IMR-90 (cell line): ENCODE data around the gene CCDC122. TPM values are rescaled to one million over a fixed set of nuclear protein-coding genes. Genes with fewer than 3 reads are reported as not detected.
A peak's percentile ranks its signal among the peaks of the same experiment; 100 is the strongest.

Experiments
- ATAC-seq: fragments of 200-7000 bp; cut with Tn5 transposase; 2 replicates; pipeline ENCODE4 v1.9.1; 2020; ENCODE audit warnings: low read depth, mild to moderate bottlenecking, moderate library complexity
- BruUV-seq: library from RNA; stranded (reverse); fragments of 400-500 nt; replicated peaks from 2 replicates; lab custom pipeline; 2021; lab: Mats Ljungman, UMichigan
- CTCF ChIA-PET: fragments of 300-600 bp; formaldehyde crosslinking; extraction: SDS; loops from one replicate; lab custom pipeline; 2021; ENCODE audit warnings: antibody characterized with exemption; lab: Yijun Ruan, JAX
- POLR2A ChIA-PET: fragments of 300-600 bp; sonication (Branson Sonifier 250); formaldehyde crosslinking; loops from one replicate; lab custom pipeline; 2022; ENCODE audit warnings: antibody characterized with exemption; ENCODE audit not compliant: unreplicated experiment; lab: Charles Lee
- DNase-seq: peaks from one replicate; pipeline ENCODE4 v3.0.0; 2013
- H2AFZ ChIP-seq: replicated peaks from 2 replicates; pipeline ENCODE3; 2013; ENCODE audit warnings: low read length, mild to moderate bottlenecking; ENCODE audit not compliant: poor library complexity
- H2AK5ac ChIP-seq: 2 replicates; pipeline ENCODE4 v1.6.1; 2013; ENCODE audit warnings: low read depth, low read length, inconsistent platforms
- H2AK9ac ChIP-seq: replicated peaks from 2 replicates; pipeline ENCODE3; 2013; ENCODE audit warnings: mild to moderate bottlenecking, low read depth, low read length, moderate library complexity; ENCODE audit not compliant: poor library complexity
- H2BK120ac ChIP-seq: 2 replicates; pipeline ENCODE4 v1.6.1; 2013; ENCODE audit warnings: low read depth, low read length, inconsistent platforms
- H2BK15ac ChIP-seq: 3 replicates; pipeline ENCODE4 v1.6.1; 2013; ENCODE audit warnings: low read depth, low read length, inconsistent platforms
- H2BK20ac ChIP-seq: 2 replicates; pipeline ENCODE4 v1.6.1; 2013; ENCODE audit warnings: low read depth, mild to moderate bottlenecking, inconsistent platforms, low read length, moderate library complexity
- H2BK5ac ChIP-seq: 2 replicates; pipeline ENCODE4 v1.6.1; 2013; ENCODE audit warnings: mild to moderate bottlenecking, low read depth, low read length, inconsistent platforms; ENCODE audit not compliant: poor library complexity, severe bottlenecking
- H3K14ac ChIP-seq: replicated peaks from 2 replicates; pipeline ENCODE4 v1.6.1; 2013; ENCODE audit warnings: low read depth, low read length, inconsistent platforms
- H3K18ac ChIP-seq: 2 replicates; pipeline ENCODE4 v1.6.1; 2013; ENCODE audit warnings: low read depth, low read length, control low read depth
- H3K23ac ChIP-seq: 2 replicates; pipeline ENCODE4 v1.6.1; 2013; ENCODE audit warnings: low read depth, low read length, inconsistent platforms
- H3K27ac ChIP-seq: 2 replicates; pipeline ENCODE4 v1.5.1; 2013; ENCODE audit warnings: mild to moderate bottlenecking, control low read depth, low read length; ENCODE audit not compliant: insufficient read depth
- H3K27me3 ChIP-seq: 2 replicates; pipeline ENCODE4 v1.6.1; 2013; ENCODE audit warnings: low read length; ENCODE audit not compliant: control insufficient read depth, insufficient read depth
- H3K36me3 ChIP-seq: 2 replicates; pipeline ENCODE4 v1.6.1; 2013; ENCODE audit warnings: low read length, mixed read lengths; ENCODE audit not compliant: control insufficient read depth, insufficient read depth
- H3K4ac ChIP-seq: 2 replicates; pipeline ENCODE4 v1.6.1; 2013; ENCODE audit warnings: low read depth, low read length, inconsistent platforms
- H3K4me1 ChIP-seq: 2 replicates; pipeline ENCODE4 v1.6.1; 2013; ENCODE audit warnings: low read length, mixed read lengths; ENCODE audit not compliant: control insufficient read depth, insufficient read depth
- H3K4me2 ChIP-seq: 2 replicates; pipeline ENCODE4 v1.6.1; 2013; ENCODE audit warnings: low read depth, mild to moderate bottlenecking, control low read depth, low read length, moderate library complexity
- H3K4me3 ChIP-seq: 2 replicates; pipeline ENCODE4 v1.5.1; 2013; ENCODE audit warnings: low read depth, mild to moderate bottlenecking, control low read depth, low read length, moderate library complexity; ENCODE audit not compliant: insufficient read depth
- H3K56ac ChIP-seq: 2 replicates; pipeline ENCODE4 v1.6.1; 2013; ENCODE audit warnings: low read length, inconsistent platforms; ENCODE audit not compliant: insufficient read depth; ENCODE audit errors: extremely low read depth
- H3K79me1 ChIP-seq, 2 experiments: 2 replicates each; pipeline ENCODE4 v1.6.1; 2013; ENCODE audit warnings: low read length in 2 of 2, inconsistent platforms in 1 of 2, low read depth in 1 of 2
- H3K9ac ChIP-seq: 2 replicates; pipeline ENCODE4 v1.6.1; 2013; ENCODE audit warnings: low read depth, low read length, control low read depth
- H3K9me1 ChIP-seq: 2 replicates; pipeline ENCODE4 v1.6.1; 2013; ENCODE audit warnings: low read length, inconsistent platforms; ENCODE audit not compliant: insufficient read depth
- H3K9me3 ChIP-seq: 2 replicates; pipeline ENCODE4 v1.6.1; 2013; ENCODE audit warnings: low read length; ENCODE audit not compliant: control insufficient read depth, insufficient read depth
- H4K20me1 ChIP-seq: 2 replicates; pipeline ENCODE4 v1.6.1; 2013; ENCODE audit warnings: low read length, inconsistent platforms; ENCODE audit not compliant: insufficient read depth
- H4K5ac ChIP-seq: 2 replicates; pipeline ENCODE4 v1.6.1; 2013; ENCODE audit warnings: mild to moderate bottlenecking, low read depth, low read length, control low read depth
- H4K8ac ChIP-seq, 2 experiments: 2 replicates each; pipeline ENCODE4 v1.6.1; 2013; ENCODE audit warnings: low read depth in 2 of 2, low read length in 2 of 2, control low read depth in 1 of 2, inconsistent platforms in 1 of 2
- H4K91ac ChIP-seq: 2 replicates; pipeline ENCODE4 v1.6.1; 2013; ENCODE audit warnings: low read depth, low read length, inconsistent platforms; ENCODE audit not compliant: insufficient read depth
- BHLHE40 ChIP-seq: fragments of 150-350 bp; IDR thresholded peaks from 2 replicates; pipeline ENCODE4 v1.6.1; 2016; ENCODE audit warnings: mild to moderate bottlenecking, low read depth, low read length
- CEBPB ChIP-seq: IDR thresholded peaks from 2 replicates; pipeline ENCODE4 v1.6.1; 2012; ENCODE audit warnings: low read depth, low read length, improper control_type of control experiment
- MAFK ChIP-seq: IDR thresholded peaks from 2 replicates; pipeline ENCODE4 v1.6.1; 2012; ENCODE audit warnings: low read depth, low read length, improper control_type of control experiment
- NFE2L2 ChIP-seq: fragments of 150-350 bp; IDR thresholded peaks from 2 replicates; pipeline ENCODE4 v1.6.1; 2016; ENCODE audit warnings: low read depth, mild to moderate bottlenecking, low read length
- RCOR1 ChIP-seq: IDR thresholded peaks from 2 replicates; pipeline ENCODE4 v1.6.1; 2012; ENCODE audit warnings: mild to moderate bottlenecking, low read length, improper control_type of control experiment; ENCODE audit not compliant: insufficient replicate concordance
- SMC3 ChIP-seq: fragments of 150-350 bp; IDR thresholded peaks from 2 replicates; pipeline ENCODE4 v1.6.1; 2016; ENCODE audit warnings: low read depth, mild to moderate bottlenecking, antibody characterized with exemption, low read length, moderate library complexity
- USF2 ChIP-seq: fragments of 150-350 bp; IDR thresholded peaks from 2 replicates; pipeline ENCODE4 v1.6.1; 2017; ENCODE audit warnings: mild to moderate bottlenecking, antibody characterized with exemption, low read length, low read depth
- WGBS, 2 experiments: methylation state at CpG; one replicate each; pipeline versions ENCODE4 v1.1.5 to v1.1.7; 2013; ENCODE audit warnings: missing lambda C conversion rate in 2 of 2; ENCODE audit not compliant: insufficient read length in 1 of 2; ENCODE audit errors: extremely low coverage in 2 of 2; 5-methylcytosine and 5-hydroxymethylcytosine counted together
- dilution Hi-C: fragments of 300-500 bp; cut with HindIII; formaldehyde crosslinking; loops from one replicate; pipeline ENCODE4 v1.14.3; 2018; ENCODE audit warnings: low sequenced_read_pairs; ENCODE audit not compliant: unreplicated experiment
- in situ Hi-C: fragments of 300-500 bp; cut with MboI; formaldehyde crosslinking; loops from 3 replicates; pipeline ENCODE4 v1.14.3; 2019; ENCODE audit warnings: low sequenced_read_pairs, inconsistent platforms, mixed read lengths
- intact Hi-C: fragments of 100-400 bp; cut with micrococcal nuclease; formaldehyde crosslinking; loops from 2 replicates; pipeline ENCODE4 v1.10.0; 2022
- polyA plus RNA-seq, 3 experiments: library from polyadenylated mRNA; depleted of rRNA; stranded (reverse); fragments of >200 nt; gene quantifications; 2 replicates each; pipeline ENCODE4 v1.2.3, GENCODE V29; 2012; ENCODE audit warnings: low replicate concordance in 1 of 3
- total RNA-seq: library from RNA; depleted of rRNA; stranded (reverse); fragments of >200 nt; gene quantifications from 2 replicates; pipeline ENCODE4 v1.2.3, GENCODE V29; 2012

Gene CCDC122
- total and polyA plus RNA-seq, 2 of the 4 experiments (the other 2 are of a cell fraction) = 0.70 to 0.72 TPM

- intact Hi-C loops (no loop called here), in situ Hi-C loops (no loop called here), dilution Hi-C loops (no loop called here)
- H2AFZ ChIP-seq = no peak overlapping the region
- ChIA-PET POLR2A (interaction anchor here (0.6 kb wide), 1 partner anchor 1451 kb away, joined by 4 read pairs; no protein-coding TSS in a partner anchor), CTCF (interaction anchor here (0.6 to 0.7 kb wide), 2 partner anchors 885 to 921 kb away, joined by 3 read pairs; no protein-coding TSS in a partner anchor)
- H3K36me3 ChIP-seq = no peaks in the 10 kb centered on the region; the same call in 1 of the 2 replicates
- H3K4me1 ChIP-seq = peaks cover 8% of the 10 kb centered on the region; the same call in 1 of the 2 replicates
- no CpG with 5 or more reads among the region's 2 CpGs for WGBS, 2 experiments
- peak overlapping the region; percentile 23 for H3K4me2 ChIP-seq
- no peaks in the 10 kb centered on the region for H3K9me3 ChIP-seq
- no peak overlapping the region for H4K8ac ChIP-seq
- H3K4me3 ChIP-seq = no peak overlapping the region
- no peaks in the 10 kb centered on the region for H3K27me3 ChIP-seq
- peak; percentile 80 for ATAC-seq
- H3K9ac ChIP-seq = no peak overlapping the region
- no peak overlapping the region for H3K56ac ChIP-seq
- no peak overlapping the region for H4K91ac ChIP-seq
- no peaks in the 10 kb centered on the region for H3K79me1 ChIP-seq
- H2BK120ac ChIP-seq = no peak overlapping the region
- H2BK5ac ChIP-seq = no peak overlapping the region
- TF ChIP-seq NFE2L2 = no peak
- no peak for TF ChIP-seq BHLHE40
- no peak for TF ChIP-seq RCOR1
- TF ChIP-seq USF2 = no peak
- TF ChIP-seq CEBPB = no peak
- TF ChIP-seq MAFK = no peak
- no peak for TF ChIP-seq SMC3
- H2BK15ac ChIP-seq = no peak overlapping the region
- no peak overlapping the region for H3K14ac ChIP-seq
- peak; percentile 65 for DNase-seq
- H3K23ac ChIP-seq = no peak overlapping the region
- no peak overlapping the region; the same call in 1 of the 2 replicates for H3K27ac ChIP-seq
- no peak overlapping the region for H4K5ac ChIP-seq
- H2AK5ac ChIP-seq = no peak overlapping the region
- no peak overlapping the region for H3K4ac ChIP-seq
- H3K9me1 ChIP-seq = no peaks in the 10 kb centered on the region
- no peak overlapping the region for H2BK20ac ChIP-seq
- no peak overlapping the region for H3K18ac ChIP-seq
- no TSS peak for BruUV-seq
- H4K20me1 ChIP-seq = no peaks in the 10 kb centered on the region
- no peak overlapping the region for H2AK9ac ChIP-seq
Observed at GRCh38 chr13:43895940-43896339, 16.4 kb upstream of the CCDC122 start.
